Esophagus (tissue), 2 donors: Measurements from ENCODE around the gene TNNI3K. TPM values are rescaled to one million over a fixed set of nuclear protein-coding genes. Genes with fewer than 3 reads are reported as not detected.

Experiments used
- H3K27ac ChIP-seq, 2 donors: one replicate each; pipeline ENCODE4 v1.5.1; 2013; ENCODE audit warnings: low read depth in 2 of 2, mild to moderate bottlenecking in 2 of 2, inconsistent platforms in 1 of 2, low read length in 1 of 2, moderate library complexity in 1 of 2
- H3K27me3 ChIP-seq, 2 donors: one replicate each; pipeline ENCODE4 v1.6.1; 2013; ENCODE audit warnings: low read length in 2 of 2, control low read depth in 1 of 2, mild to moderate bottlenecking in 1 of 2; ENCODE audit not compliant: insufficient read depth in 2 of 2, control insufficient read depth in 1 of 2
- H3K36me3 ChIP-seq, 2 donors: one replicate each; pipeline ENCODE4 v1.6.1; 2013; ENCODE audit warnings: low read length in 1 of 2; ENCODE audit not compliant: control insufficient read depth in 2 of 2, insufficient read depth in 2 of 2
- H3K4me1 ChIP-seq, 2 donors: one replicate each; pipeline ENCODE4 v1.6.1; 2013; ENCODE audit warnings: low read length in 1 of 2; ENCODE audit not compliant: control insufficient read depth in 2 of 2, insufficient read depth in 2 of 2
- H3K4me3 ChIP-seq, 2 donors: one replicate each; pipeline ENCODE4 v1.5.1; 2013; ENCODE audit warnings: low read length in 2 of 2, mild to moderate bottlenecking in 2 of 2, low read depth in 1 of 2, moderate library complexity in 1 of 2
- H3K9me3 ChIP-seq, 2 donors: one replicate each; pipeline ENCODE4 v1.6.1; 2013; ENCODE audit warnings: mild to moderate bottlenecking in 2 of 2, low read depth in 1 of 2, low read length in 1 of 2, moderate library complexity in 1 of 2; ENCODE audit not compliant: control insufficient read depth in 2 of 2, insufficient read depth in 1 of 2
- WGBS, 2 donors: extraction: QIAGEN DNeasy Blood & Tissue Kit; methylation state at CpG; one replicate each; pipeline ENCODE4 v1.1.7; 2013; 5-methylcytosine and 5-hydroxymethylcytosine counted together
- polyA plus RNA-seq, 2 donors: library from polyadenylated mRNA; stranded (reverse); fragments of 200-250 nt; gene quantifications; one replicate each; pipeline ENCODE4 v1.2.3, GENCODE V29; 2013
- donor health status: healthy with polysubstance abuse.
- donor health status: Bipolar disorder and iron deficiency.

TNNI3K gene
- polyA plus RNA-seq, 2 donors, result 0.35 to 0.41 TPM

- Histone ChIP-seq H3K27me3 (no peaks in the 10 kb centered on the region), H3K27ac (no peak overlapping the region), H3K9me3 (no peaks in the 10 kb centered on the region), H3K4me1 (no peaks in the 10 kb centered on the region), H3K4me3 (no peak overlapping the region), H3K36me3 (no peaks in the 10 kb centered on the region)
- 71 to 74% methylated on average over 4 of the region's 4 CpGs for WGBS, 2 donors
Observed at GRCh38 chr1:74586253-74586897, 351.2 kb downstream of the TNNI3K start.

GRCh38 chr1:74587888-74588287 lies 352.7 kb downstream of the TNNI3K start:
- Histone ChIP-seq H3K4me1 (no peaks in the 10 kb centered on the region), H3K9me3 (no peaks in the 10 kb centered on the region), H3K27ac (no peak overlapping the region), H3K36me3 (no peaks in the 10 kb centered on the region), H3K27me3 (no peaks in the 10 kb centered on the region), H3K4me3 (no peak overlapping the region)
- 91 to 93% methylated on average over 2 of the region's 2 CpGs for WGBS, 2 donors

DNA sequence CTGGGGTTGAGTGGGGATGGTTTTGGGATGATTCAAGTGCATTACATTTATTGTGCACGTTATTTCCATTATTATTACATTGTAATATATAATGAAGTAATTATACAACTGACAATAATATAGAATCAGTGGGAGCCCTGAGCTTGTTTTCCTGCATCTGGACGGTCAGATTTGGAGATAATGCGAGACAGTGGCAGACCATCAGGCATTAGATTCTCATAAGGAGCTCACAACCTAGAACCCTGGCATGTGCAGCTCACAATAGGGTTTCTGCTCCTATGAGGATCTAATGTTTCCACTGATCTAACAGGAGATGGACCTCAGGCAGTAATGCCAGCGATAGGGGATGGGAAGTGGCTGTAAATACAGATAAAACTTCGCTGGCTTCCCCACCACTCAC lies 355.1 kb downstream of the TNNI3K start:
- no peak overlapping the region for H3K4me3 ChIP-seq
- no peaks in the 10 kb centered on the region for H3K27me3 ChIP-seq
- H3K4me1 ChIP-seq, result no peaks in the 10 kb centered on the region
- H3K9me3 ChIP-seq, result no peaks in the 10 kb centered on the region
- no peaks in the 10 kb centered on the region for H3K36me3 ChIP-seq
- H3K27ac ChIP-seq, result no peak overlapping the region
- WGBS, 2 donors, result 67 to 70% methylated on average over 5 of the region's 5 CpGs

DNA sequence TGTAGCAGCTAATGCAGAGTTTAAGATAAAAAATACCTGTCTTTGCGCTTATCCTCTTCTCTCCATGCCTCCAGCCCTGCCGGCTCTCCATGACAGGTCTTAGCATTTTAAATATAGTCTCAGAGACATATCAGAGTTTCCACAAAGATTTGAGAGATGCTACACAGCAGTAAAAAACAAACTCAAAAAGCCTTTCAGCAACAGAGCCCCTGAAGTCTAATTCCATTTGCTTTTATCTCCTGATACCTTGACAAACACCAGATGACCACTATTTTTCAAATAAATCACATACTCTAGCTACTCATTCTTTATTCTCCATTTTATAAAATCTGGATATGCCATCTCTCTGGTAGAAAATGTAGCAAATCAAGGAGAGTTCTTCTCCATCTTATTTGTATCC lies 356.8 kb downstream of the TNNI3K start:
- H3K4me1 ChIP-seq, result no peaks in the 10 kb centered on the region
- 73 to 74% methylated on average over 2 of the region's 2 CpGs for WGBS, 2 donors
- no peaks in the 10 kb centered on the region for H3K36me3 ChIP-seq
- no peaks in the 10 kb centered on the region for H3K9me3 ChIP-seq
- no peak overlapping the region for H3K4me3 ChIP-seq
- no peak overlapping the region for H3K27ac ChIP-seq
- H3K27me3 ChIP-seq, result no peaks in the 10 kb centered on the region

GRCh38 chr1:74592580-74593355 lies 357.6 kb downstream of the TNNI3K start:
- H3K9me3 ChIP-seq, result no peaks in the 10 kb centered on the region
- WGBS, 2 donors, result 76 to 77% methylated on average over 5 of the region's 5 CpGs
- H3K4me1 ChIP-seq, result no peaks in the 10 kb centered on the region
- no peak overlapping the region for H3K4me3 ChIP-seq
- no peaks in the 10 kb centered on the region for H3K36me3 ChIP-seq
- no peak overlapping the region for H3K27ac ChIP-seq
- H3K27me3 ChIP-seq, result no peaks in the 10 kb centered on the region

Other genes with a start within 250 kb of the TNNI3K start
- gene LRRIQ3, start 37.2 kb upstream of the TNNI3K start, polyA plus RNA-seq, result under 1 TPM; 0.26 to 0.35 TPM
- gene FPGT, start 37.1 kb upstream of the TNNI3K start, polyA plus RNA-seq, result 1 to 10 TPM; 5.9 to 6.6 TPM